WTC11 (cell line): ENCODE data around the gene RABL6. TPM values are rescaled to one million over a fixed set of nuclear protein-coding genes. Genes with fewer than 3 reads are reported as not detected.

Experiments used
- ATAC-seq: fragments of 200-7000 bp; cut with Tn5 transposase; 2 replicates; pipeline ENCODE4 v1.10.0; 2021; ENCODE audit warnings: mild to moderate bottlenecking, moderate library complexity
- CTCF ChIA-PET: fragments of 300-600 bp; sonication (Branson Sonifier 250); formaldehyde crosslinking; loops from one replicate; lab custom pipeline; 2021; ENCODE audit warnings: antibody characterized with exemption; lab: Charles Lee
- POLR2A ChIA-PET: fragments of 350-600 bp; sonication (Branson Sonifier 250); formaldehyde crosslinking; loops from one replicate; lab custom pipeline; 2021; ENCODE audit warnings: antibody characterized with exemption; lab: Charles Lee
- DNase-seq: peaks from one replicate; pipeline ENCODE4 v3.0.0; 2021; ENCODE audit warnings: low spot score
- H3K27ac Mint-ChIP-seq: 2 replicates; pipeline ENCODE4 v1.8.0; 2021; ENCODE audit warnings: mixed read lengths
- H3K27me3 Mint-ChIP-seq: 2 replicates; pipeline ENCODE4 v1.8.0; 2021; ENCODE audit warnings: low read depth, mild to moderate bottlenecking, moderate library complexity, mixed read lengths
- H3K36me3 Mint-ChIP-seq: 2 replicates; pipeline ENCODE4 v1.8.0; 2021; ENCODE audit warnings: mixed read lengths
- H3K4me1 Mint-ChIP-seq: 2 replicates; pipeline ENCODE4 v1.8.0; 2022; ENCODE audit warnings: mixed read lengths
- H3K4me3 Mint-ChIP-seq: 2 replicates; pipeline ENCODE4 v1.8.0; 2021; ENCODE audit warnings: mild to moderate bottlenecking, moderate library complexity, mixed read lengths
- H3K9me3 Mint-ChIP-seq: 2 replicates; pipeline ENCODE4 v1.8.0; 2021; ENCODE audit warnings: mixed read lengths
- ATF6 ChIP-seq: sonication (generic); formaldehyde crosslinking; IDR thresholded peaks from 2 replicates; pipeline ENCODE4 v1.8.1; 2023; ENCODE audit warnings: mild to moderate bottlenecking, missing genetic modification reagents
- CREB1 ChIP-seq: sonication (generic); formaldehyde crosslinking; IDR thresholded peaks from 2 replicates; pipeline ENCODE4 v1.8.0; 2023; ENCODE audit warnings: mild to moderate bottlenecking, missing genetic modification reagents
- ELF4 ChIP-seq: sonication (generic); formaldehyde crosslinking; IDR thresholded peaks from 2 replicates; pipeline ENCODE4 v1.8.1; 2022; ENCODE audit warnings: low read depth, mild to moderate bottlenecking, moderate library complexity, missing genetic modification reagents
- IRF1 ChIP-seq: sonication (generic); formaldehyde crosslinking; IDR thresholded peaks from 2 replicates; pipeline ENCODE4 v1.8.0; 2023; ENCODE audit warnings: missing genetic modification reagents
- JUN ChIP-seq: sonication (generic); formaldehyde crosslinking; IDR thresholded peaks from 2 replicates; pipeline ENCODE4 v1.8.0; 2023; ENCODE audit warnings: mild to moderate bottlenecking, missing genetic modification reagents
- MAX ChIP-seq: sonication (generic); formaldehyde crosslinking; IDR thresholded peaks from 2 replicates; pipeline ENCODE4 v1.8.0; 2022; ENCODE audit warnings: mild to moderate bottlenecking, missing genetic modification reagents
- MYBL2 ChIP-seq: sonication (generic); formaldehyde crosslinking; IDR thresholded peaks from 2 replicates; pipeline ENCODE4 v1.8.1; 2023; ENCODE audit warnings: mild to moderate bottlenecking, moderate library complexity, missing genetic modification reagents
- PRRX2 ChIP-seq: fragments of 250-450 bp; sonication (Bioruptor Pico); IDR thresholded peaks from 2 replicates; pipeline ENCODE4 v1.8.0; 2021; ENCODE audit warnings: mild to moderate bottlenecking
- RORB ChIP-seq: fragments of 250-450 bp; sonication (Bioruptor Pico); IDR thresholded peaks from 2 replicates; pipeline ENCODE4 v1.9.0; 2021; ENCODE audit warnings: mild to moderate bottlenecking
- SP1 ChIP-seq: sonication (generic); formaldehyde crosslinking; conservative IDR thresholded peaks from 2 replicates; pipeline ENCODE4 v1.8.1; 2022; ENCODE audit warnings: missing genetic modification reagents
- ZNF232 ChIP-seq: sonication (generic); formaldehyde crosslinking; IDR thresholded peaks from 2 replicates; pipeline ENCODE4 v1.8.0; 2022; ENCODE audit warnings: mild to moderate bottlenecking, missing genetic modification reagents
- ZNF423 ChIP-seq: fragments of 250-450 bp; sonication (Bioruptor Pico); IDR thresholded peaks from 2 replicates; pipeline ENCODE4 v2.1.2; 2022; ENCODE audit warnings: mild to moderate bottlenecking, moderate library complexity
- ZSCAN18 ChIP-seq: fragments of 250-450 bp; sonication (Bioruptor Pico); IDR thresholded peaks from 2 replicates; pipeline ENCODE4 v2.1.2; 2022; ENCODE audit warnings: mild to moderate bottlenecking, moderate library complexity
- total RNA-seq: library from RNA; stranded (reverse); gene quantifications from 3 replicates; pipeline ENCODE4 v1.2.3, GENCODE V29; 2021

RABL6 gene
- total RNA-seq, 1 experiment from 2014 or later, result 171 TPM

- TF ChIP-seq ATF6 (CRISPR knock-in tag) (no peak), JUN (CRISPR knock-in tag) (no peak), MAX (no peak), MYBL2 (CRISPR knock-in tag) (no peak), ZNF423 (CRISPR knock-in tag) (no peak), CREB1 (CRISPR knock-in tag) (no peak), IRF1 (CRISPR knock-in tag) (no peak), ZNF232 (CRISPR knock-in tag) (no peak)
These were observed 43.4 kb downstream of the RABL6 start (continued) for GRCh38 chr9:136850866-136851775.

GRCh38 chr9:136851941-136852663 lies 44.4 kb downstream of the RABL6 start, which contains the start of gene MAMDC4:
Gene MAMDC4, plus strand, starts transcription at chr9:136852346. Its CDS starts 71 bp downstream, at chr9:136852417.
- ChIA-PET CTCF (no interaction called here), POLR2A (interaction anchor here (0.8 to 1.0 kb wide), 2 partner anchors 8 to 10 kb away, joined by 3 read pairs; no protein-coding TSS in a partner anchor)
- Mint-ChIP-seq H3K27me3 (no peaks in the 10 kb centered on the region), H3K4me1 (peaks cover 4% of the 10 kb centered on the region), H3K36me3 (peaks cover 2% of the 10 kb centered on the region; the same call in 1 of the 2 replicates), H3K27ac (no peak within 1 kb of the TSS), H3K4me3 (no peak within 1 kb of the TSS), H3K9me3 (no peaks in the 10 kb centered on the region)
- no peak for DNase-seq
- no peak for TF ChIP-seq RORB
- TF ChIP-seq ELF4 (CRISPR knock-in tag), result no peak
- ATAC-seq, result no peak

GRCh38 chr9:136852664-136853595 lies 45.2 kb downstream of the RABL6 start:
- ATAC-seq (no peak), DNase-seq (no peak)
- peaks cover 2% of the 10 kb centered on the region; the same call in 1 of the 2 replicates for H3K36me3 Mint-ChIP-seq
- no peaks in the 10 kb centered on the region for H3K27me3 Mint-ChIP-seq
- POLR2A ChIA-PET, result no interaction called here
- CTCF ChIA-PET, result no interaction called here
- no peak overlapping the region for H3K27ac Mint-ChIP-seq
- TF ChIP-seq PRRX2 (CRISPR knock-in tag) (no peak), ELF4 (CRISPR knock-in tag) (no peak), ZSCAN18 (CRISPR knock-in tag) (no peak), SP1 (no peak)
- H3K4me3 Mint-ChIP-seq, result no peak overlapping the region
- no peaks in the 10 kb centered on the region for H3K9me3 Mint-ChIP-seq
- peaks cover 4% of the 10 kb centered on the region for H3K4me1 Mint-ChIP-seq
